ENCODE measurements around the gene TP53RK. TPM values are rescaled to one million over a fixed set of nuclear protein-coding genes. Genes with fewer than 3 reads are reported as not detected.

The TP53RK gene
- 13.6 and 15.4 TPM in 2 replicates for total RNA-seq
- long read RNA-seq, transcript TP53RK-202 (2 exons, 3,515 nt): major isoform, 40 of 40 reads
- long read RNA-seq, partial matches to known transcripts: 0 of 40 reads
- long read RNA-seq, other reads (novel, unspliced or antisense): 0 of 40 reads

DNA sequence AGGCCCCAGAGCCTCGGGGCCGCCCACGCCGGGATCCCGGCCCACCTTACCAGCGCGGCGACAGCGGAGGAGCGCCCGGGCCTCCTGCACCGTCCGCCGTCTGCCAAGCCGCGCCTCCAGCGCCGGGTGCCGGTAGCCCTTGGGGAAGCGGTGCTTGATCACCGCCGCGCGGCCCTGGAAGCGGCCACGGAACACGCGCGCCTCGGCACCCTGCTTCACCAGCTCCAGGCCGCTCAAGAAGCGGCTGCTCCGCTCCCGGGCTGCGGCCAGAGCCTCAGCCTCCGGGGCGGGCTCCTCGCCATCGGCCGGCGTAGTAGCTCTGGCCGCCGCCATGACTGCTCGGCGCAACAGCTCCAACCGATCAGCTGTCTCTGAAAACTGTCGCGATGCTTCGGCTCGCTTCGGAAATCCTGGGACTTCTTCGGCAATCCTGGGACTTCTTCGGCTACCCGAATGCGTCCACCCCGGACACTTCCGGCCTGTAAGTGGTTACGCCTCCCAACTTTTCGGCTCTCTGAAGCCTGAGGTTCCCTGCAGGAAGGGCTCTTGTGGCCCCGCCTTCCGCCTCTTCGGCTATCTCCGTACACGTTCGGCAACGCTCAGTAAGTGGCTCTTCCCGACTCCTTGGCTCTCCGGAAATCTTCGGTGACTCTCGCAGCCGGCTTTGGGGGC, at the start of gene TP53RK:
TSS of gene TP53RK (minus strand) at position 363 of the 672 bp plus-strand sequence. CDS start at position 333, 30 bp downstream.
- Mint-ChIP-seq H3K36me3 (ENCODE audit: unreplicated experiment) (peaks cover 12% of the 10 kb centered on the region), H3K9me3 (ENCODE audit: unreplicated experiment) (peaks cover 3% of the 10 kb centered on the region), H3K27ac (ENCODE audit: unreplicated experiment) (peak within 1 kb of the TSS; percentile 94), H3K4me3 (ENCODE audit: unreplicated experiment) (peak within 1 kb of the TSS; percentile 87), H3K27me3 (ENCODE audit: unreplicated experiment) (no peaks in the 10 kb centered on the region), H3K4me1 (ENCODE audit: unreplicated experiment) (peaks cover 24% of the 10 kb centered on the region)
- TF ChIP-seq CTCF (IDR thresholded peaks at IDR 0.05): peak; percentile 38
- peak; percentile 100 for DNase-seq (ENCODE audit: extremely low spot score, unreplicated experiment)

GRCh38 chr20:46735436-46735835, 46.2 kb upstream of the TP53RK start:
- Mint-ChIP-seq H3K27ac (ENCODE audit: unreplicated experiment) (no peak overlapping the region), H3K27me3 (ENCODE audit: unreplicated experiment) (peaks cover 10% of the 10 kb centered on the region), H3K4me3 (ENCODE audit: unreplicated experiment) (no peak overlapping the region), H3K36me3 (ENCODE audit: unreplicated experiment) (peaks cover 17% of the 10 kb centered on the region), H3K9me3 (ENCODE audit: unreplicated experiment) (no peaks in the 10 kb centered on the region), H3K4me1 (ENCODE audit: unreplicated experiment) (no peaks in the 10 kb centered on the region)
- no peak for TF ChIP-seq CTCF (IDR thresholded peaks at IDR 0.05)
- no peak for DNase-seq (ENCODE audit: extremely low spot score, unreplicated experiment)

GRCh38 chr20:46731770-46732169, 42.5 kb upstream of the TP53RK start:
- Mint-ChIP-seq H3K27me3 (ENCODE audit: unreplicated experiment) (no peaks in the 10 kb centered on the region), H3K4me1 (ENCODE audit: unreplicated experiment) (no peaks in the 10 kb centered on the region), H3K9me3 (ENCODE audit: unreplicated experiment) (no peaks in the 10 kb centered on the region), H3K27ac (ENCODE audit: unreplicated experiment) (no peak overlapping the region), H3K4me3 (ENCODE audit: unreplicated experiment) (no peak overlapping the region), H3K36me3 (ENCODE audit: unreplicated experiment) (peaks cover 27% of the 10 kb centered on the region)
- DNase-seq (ENCODE audit: extremely low spot score, unreplicated experiment): no peak
- no peak for TF ChIP-seq CTCF (IDR thresholded peaks at IDR 0.05)

- H3K27me3 Mint-ChIP-seq (ENCODE audit: unreplicated experiment): no peaks in the 10 kb centered on the region
- DNase-seq (ENCODE audit: extremely low spot score, unreplicated experiment): no peak
- TF ChIP-seq CTCF (IDR thresholded peaks at IDR 0.05): no peak
- H3K36me3 Mint-ChIP-seq (ENCODE audit: unreplicated experiment): peaks cover 28% of the 10 kb centered on the region
- H3K4me3 Mint-ChIP-seq (ENCODE audit: unreplicated experiment): no peak overlapping the region
- no peak overlapping the region for H3K27ac Mint-ChIP-seq (ENCODE audit: unreplicated experiment)
- H3K4me1 Mint-ChIP-seq (ENCODE audit: unreplicated experiment): peaks cover 4% of the 10 kb centered on the region
- H3K9me3 Mint-ChIP-seq (ENCODE audit: unreplicated experiment): peaks cover 1% of the 10 kb centered on the region
Measured at GRCh38 chr20:46725186-46726165, 36.2 kb upstream of the TP53RK start.

Measured in osteocyte (in vitro differentiated cells).